Amniotic epithelial cell (primary cell): ENCODE results near the gene LONP1.
"Not testable (repeated sequence)": the region's sequence is repeated elsewhere in the genome, so short reads cannot be mapped to it uniquely, and the experiment has no call there.

Experiments used
- DNase-seq: peaks from one replicate; pipeline ENCODE4 v3.0.0-alpha.2; 2010; ENCODE audit warnings: low read depth

Gene LONP1

GRCh38 chr19:5713228-5713627 lies 6.7 kb downstream of the LONP1 start:
- DNase-seq: no peak

DNA sequence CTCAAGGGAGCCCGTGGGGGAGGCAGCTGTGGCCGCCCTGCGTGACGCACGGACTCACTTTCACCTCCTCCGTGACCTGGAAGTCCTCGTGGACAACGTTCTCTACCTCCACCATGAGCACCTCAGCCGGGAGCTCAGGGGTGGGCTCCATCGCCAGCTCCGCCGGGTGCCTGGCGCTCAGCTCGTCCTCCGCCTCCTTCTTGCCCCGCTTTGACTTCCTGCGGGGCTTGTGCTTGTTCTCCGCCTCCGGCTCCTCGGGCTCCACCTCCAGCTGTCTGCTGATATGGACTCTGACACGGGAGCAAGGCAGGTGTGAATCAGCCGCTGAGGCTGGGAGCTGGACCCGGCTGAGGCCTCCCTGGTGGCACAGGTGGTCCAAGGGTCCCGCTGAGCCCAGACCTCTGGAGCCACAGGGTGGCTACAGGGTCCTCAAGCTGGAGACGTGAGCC lies 8.2 kb downstream of the LONP1 start:
- DNase-seq: no peak

DNA sequence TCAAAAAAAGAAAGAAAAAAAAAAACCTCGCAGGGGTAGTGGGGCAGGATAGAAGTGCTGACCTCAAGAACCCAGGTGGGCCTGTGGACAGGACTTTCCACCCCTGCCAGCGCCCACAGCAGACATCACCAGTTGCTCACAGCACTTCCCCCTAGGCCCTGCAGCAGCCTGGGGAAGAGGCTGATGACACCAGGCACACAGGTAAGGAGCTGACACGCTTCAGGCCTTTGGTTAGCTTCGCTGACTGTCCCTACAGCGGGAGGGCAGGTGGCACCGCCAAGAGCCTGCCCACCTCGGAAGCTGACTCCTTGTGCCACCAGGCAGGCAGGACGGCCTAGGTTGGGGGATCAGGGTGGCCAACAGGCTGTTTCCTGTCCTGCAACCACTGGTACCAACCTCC lies 8.9 kb downstream of the LONP1 start:
- DNase-seq: no peak

GRCh38 chr19:5707576-5708575 lies 12.1 kb downstream of the LONP1 start:
- DNase-seq: no peak

DNA sequence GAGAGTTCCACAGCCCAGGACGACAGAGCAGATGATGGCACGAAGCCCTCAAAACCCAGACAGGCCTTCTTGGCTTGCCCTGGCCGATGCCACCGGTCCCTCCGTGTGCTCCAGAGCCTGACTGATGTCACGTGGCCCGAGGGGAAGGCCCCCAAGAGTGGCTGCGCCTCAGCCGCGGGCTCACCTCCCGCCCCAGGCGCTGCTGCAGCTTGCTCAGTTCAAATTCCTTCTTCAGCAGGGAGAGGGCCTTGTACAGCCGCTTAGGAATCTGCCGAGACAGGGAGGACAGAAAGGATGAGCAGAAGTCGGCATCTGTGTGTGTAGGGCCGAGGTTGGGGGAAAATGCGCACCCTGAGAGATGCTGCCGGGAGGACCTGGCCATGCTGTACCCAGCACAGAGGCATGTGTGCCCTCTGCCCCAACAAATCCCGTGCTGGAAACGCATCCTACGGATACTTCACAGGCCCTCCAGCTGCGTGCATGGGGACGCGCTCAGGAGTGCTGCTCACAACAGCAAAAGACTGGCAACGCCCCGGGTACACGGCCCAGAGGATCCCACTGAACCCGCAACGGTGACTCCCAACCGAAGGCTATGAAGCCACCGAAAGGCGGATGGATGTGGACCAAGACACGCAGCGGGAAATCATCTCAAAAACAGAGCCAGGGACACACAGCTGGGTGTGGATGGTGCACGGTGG lies 12.9 kb downstream of the LONP1 start:
- DNase-seq: no peak

DNA sequence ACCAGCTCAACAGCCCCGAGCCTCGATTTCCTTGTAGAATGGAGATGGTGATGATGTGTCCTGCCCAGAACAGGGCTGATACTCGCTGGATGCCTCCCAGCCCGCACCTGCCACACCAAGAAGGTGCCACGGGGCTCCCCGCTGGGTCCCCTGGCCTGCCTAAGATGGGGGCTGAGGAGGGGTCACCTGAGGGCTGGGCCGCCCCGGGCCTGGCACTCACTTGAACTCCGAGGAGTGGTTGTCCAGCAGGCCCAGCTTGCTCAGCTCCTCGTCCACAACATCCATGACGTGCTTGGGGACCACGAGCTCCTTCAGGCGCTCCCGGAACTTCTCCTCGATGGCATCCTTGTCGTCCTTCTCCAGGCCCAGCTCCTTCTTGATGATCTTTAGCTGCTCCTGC lies 14.4 kb downstream of the LONP1 start:
- DNase-seq: no peak

DNA sequence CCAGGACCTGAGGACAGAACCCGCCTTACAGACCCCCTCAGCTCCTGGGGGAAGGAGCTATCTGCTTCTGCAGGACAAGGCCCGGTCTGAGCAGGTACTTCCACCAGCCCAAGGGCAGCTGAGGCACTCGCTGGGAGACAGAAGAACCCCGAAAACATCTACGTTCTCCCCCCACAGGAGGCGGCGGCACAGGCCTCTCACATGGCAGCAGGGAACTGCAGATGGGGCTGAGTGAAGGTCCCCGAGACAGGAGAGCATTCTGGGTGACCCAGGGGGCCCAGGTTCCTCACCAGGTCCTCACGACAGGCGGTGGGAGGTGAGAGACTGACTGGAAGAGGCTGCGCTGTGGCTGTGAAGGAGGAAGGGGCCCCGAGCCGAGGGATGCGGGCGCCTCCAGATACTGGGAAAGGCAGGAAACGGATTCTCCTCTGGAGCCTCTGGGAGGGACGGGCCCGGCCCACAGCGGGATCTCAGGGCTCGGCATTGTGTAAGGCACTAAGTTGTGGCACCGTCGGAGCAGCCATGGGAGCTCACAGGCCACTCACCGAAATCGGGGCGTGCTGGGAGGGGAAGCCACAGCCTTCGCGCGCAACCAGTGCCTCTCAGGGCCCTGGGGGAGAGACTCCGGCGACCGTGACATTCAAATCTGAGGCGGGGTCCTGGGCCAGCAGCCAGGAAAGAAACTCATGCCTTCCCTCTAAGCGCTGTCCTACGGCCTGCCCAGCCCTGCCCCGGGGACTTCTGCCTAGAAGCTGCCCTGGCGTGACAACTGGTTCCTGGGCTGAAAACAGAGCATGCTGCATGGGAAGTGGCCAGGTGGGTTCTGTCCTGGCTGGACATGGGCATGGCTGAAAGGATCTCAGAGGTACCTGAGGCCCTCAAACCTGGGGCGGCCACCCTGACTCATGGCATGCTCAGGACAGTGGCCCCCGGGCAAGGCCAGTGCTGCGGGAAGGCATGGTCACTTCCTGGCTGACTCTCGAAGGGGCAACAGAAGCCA lies 15.8 kb downstream of the LONP1 start:
- no peak for DNase-seq

GRCh38 chr19:5702053-5702410 lies 17.9 kb downstream of the LONP1 start:
- DNase-seq: not testable (repeated sequence)

- DNase-seq: no peak
These were observed 19.4 kb downstream of the LONP1 start for GRCh38 chr19:5700455-5701092.

DNA sequence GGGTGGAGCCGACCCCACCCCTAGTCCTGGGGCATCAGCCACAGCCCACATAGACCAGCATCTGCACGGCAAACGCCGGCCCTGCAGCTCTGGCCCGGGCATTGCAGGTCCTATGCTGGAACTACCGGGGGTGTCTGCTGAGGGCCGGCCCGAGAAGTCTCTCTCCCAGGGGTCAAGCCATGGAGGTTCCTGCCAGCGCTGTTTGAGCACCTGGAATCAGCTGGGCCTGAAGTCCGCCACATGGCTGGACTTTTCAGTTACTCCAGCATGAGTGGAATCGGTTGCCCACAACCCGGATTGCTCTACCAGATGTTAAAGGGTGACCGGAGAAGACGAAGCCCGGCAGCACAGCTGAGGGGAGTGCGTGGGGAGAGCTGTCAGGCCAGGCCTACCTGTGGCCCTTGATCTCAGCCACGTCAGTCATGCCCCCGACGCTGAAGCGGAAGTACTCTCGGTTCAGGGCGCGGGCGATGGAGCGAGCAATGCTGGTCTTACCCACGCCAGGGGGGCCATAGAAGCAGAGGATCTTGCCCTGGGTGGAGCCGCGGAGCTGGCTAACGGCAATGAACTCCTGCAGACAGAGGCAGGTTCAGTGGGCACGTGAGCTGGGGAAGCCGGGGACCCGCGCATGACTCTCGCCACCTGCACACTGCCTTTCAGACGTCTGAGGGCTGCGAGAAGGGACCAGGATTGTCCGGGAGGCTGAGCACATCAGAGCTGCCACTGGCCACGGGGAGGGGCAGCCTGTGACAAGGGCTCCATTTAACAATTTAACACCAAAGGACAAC lies 21.1 kb downstream of the LONP1 start:
- no peak for DNase-seq

DNA sequence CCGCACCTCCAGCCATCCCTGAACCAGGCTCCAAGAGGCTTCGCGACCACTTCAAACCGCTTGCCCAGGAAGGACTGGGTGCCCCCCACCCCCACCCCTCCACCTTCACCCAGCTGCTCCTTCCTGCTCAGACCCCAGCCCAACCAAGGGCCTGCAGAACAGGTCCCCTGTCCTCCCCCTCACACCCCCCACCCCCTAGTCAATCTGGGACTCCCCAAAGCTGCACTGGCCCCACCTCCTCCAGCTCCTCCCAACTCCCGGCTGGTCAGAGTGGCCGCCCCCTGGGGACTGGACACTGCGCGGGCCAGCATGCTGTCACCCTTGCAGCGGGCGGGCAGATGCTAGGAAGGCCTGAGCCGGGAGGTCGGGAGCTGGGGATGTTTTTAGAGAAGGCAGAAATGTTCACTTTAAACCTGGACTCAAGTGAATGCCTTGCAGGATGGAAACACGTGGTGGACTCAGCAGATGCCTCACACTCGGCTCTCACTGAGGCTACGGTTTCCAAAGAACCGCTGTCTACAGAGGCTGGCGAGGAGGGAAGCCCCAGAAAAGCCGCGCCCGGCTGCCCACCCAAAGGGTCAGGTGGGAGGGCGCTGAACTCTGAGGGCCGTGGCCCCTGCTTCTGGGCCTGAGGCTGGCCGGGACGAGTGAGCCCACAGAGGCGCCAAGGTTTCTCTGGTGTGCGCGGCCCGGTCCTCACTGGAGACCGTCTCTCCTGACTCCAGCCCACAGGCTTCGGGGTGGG lies 21.9 kb downstream of the LONP1 start:
- DNase-seq: no peak

DNA sequence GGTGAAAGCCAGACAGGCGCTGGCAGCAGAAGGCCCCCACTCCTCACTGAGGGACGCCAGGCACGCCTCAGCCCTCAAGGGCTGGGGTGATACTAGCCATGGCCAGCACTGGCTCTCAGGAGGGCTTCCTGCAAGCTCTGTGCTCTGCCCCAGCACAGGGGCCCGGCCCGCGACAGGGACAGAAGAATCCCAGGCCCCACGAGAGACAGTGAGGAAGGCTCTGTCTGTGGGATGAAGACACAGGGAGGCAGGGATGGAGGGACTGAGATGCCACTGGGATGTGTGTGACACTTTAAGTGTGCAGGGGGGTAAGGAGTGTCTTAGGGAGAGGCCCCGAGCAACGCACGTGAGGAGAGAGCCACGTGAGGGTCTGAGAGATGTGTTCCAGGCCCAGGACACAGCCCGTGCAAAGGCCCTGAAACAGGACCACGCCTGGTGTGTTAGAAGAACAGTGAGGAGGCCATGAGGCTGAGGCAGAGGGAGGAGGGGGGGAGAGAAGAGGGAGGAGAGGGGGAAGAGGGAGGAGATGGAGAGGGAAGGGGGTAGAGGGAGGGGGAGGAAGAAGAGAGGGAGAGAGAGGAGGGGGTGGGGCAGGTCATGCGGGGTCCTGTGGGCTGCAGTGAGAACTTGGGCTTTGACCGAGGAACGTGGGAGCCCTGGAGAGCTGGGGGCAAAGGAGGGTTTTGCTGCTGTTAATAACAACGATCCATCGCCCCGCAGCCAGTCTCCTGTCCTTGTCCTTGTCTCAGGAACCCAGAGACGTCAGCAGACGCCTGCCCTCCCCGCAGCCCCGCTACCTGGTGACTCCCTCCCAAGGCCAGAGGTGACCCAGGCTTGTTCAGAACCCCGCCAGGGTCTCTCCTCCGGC lies 22.7 kb downstream of the LONP1 start:
- DNase-seq: no peak

- DNase-seq: no peak
These were observed 23.5 kb downstream of the LONP1 start for GRCh38 chr19:5696196-5697021.

- no peak for DNase-seq
These were observed 24.2 kb downstream of the LONP1 start for GRCh38 chr19:5695649-5696195.

DNA sequence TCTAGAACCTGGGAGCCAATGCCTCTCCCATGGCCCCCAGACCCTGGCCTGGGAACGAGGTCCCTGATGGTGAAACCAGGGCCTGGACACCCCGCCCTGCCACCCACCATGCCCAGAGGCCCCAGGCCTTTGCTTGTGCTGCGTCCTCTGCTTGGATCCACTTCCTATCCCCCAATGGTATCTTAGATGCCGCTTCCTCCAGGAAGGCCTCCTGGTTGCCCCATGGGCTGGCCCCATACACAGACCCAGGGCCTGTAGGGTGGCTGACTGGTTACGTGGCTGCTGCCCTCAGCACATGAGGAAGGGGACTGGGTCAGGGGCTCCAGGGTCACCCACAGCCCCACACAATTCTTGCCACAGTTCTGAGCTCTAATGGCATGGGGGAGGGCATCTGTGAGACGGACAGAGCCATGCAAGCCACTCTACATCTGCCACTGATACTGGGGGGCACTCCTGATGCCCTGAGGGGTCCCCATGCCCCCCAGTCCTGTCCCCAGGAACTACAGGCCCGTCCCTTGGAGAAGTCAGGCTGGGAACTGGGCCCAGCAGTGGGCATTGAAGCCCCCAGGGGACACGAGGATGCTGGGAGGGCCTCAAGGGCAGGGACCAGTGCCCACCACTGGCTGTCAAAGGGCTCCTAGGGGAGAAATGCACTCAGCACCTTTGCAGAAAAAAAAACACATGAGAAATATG lies 24.8 kb downstream of the LONP1 start:
- no peak for DNase-seq

DNA sequence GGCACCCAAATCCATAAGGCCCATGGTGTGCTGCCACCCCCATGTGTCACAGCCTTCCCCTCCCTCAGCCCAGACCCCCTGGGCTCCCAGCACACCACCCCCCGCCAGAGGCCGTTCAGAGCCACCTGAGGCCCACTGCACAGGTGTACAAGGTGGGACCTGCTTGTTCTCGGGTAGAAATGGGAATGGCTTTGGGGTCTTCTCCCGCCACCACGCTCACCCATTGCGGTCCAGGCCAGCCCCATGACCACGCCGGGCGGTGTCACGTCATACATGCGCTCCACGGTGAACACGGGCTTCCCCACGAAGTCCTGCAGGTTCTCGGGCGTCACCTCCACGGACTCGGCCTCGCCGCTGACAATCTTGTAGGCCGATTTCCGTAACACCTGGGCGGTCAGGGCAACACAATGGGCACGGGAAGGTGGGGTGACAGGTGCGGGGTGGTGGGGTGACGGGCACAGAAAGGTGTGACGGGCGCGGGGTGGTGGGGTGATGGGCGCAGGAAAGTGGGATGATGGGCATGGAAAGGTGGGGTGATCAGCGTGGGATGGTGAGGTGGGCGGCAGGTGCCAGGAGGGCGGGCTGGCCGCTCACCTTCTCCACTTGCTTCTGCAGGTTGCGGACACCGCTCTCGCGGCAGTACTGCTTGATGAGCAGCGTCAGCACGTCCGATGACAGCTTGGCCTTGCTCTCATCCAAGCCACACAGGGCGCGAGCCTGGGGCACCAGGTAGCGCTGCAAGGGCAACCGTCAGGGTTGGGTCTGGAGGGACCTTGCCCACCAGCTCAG lies 25.6 kb downstream of the LONP1 start:
- no peak for DNase-seq
